ENCODE results near the gene VCAN.

GRCh38 chr5:83503662-83504061, 32.1 kb downstream of the VCAN start:
- TF ChIP-seq, protein P1, sequence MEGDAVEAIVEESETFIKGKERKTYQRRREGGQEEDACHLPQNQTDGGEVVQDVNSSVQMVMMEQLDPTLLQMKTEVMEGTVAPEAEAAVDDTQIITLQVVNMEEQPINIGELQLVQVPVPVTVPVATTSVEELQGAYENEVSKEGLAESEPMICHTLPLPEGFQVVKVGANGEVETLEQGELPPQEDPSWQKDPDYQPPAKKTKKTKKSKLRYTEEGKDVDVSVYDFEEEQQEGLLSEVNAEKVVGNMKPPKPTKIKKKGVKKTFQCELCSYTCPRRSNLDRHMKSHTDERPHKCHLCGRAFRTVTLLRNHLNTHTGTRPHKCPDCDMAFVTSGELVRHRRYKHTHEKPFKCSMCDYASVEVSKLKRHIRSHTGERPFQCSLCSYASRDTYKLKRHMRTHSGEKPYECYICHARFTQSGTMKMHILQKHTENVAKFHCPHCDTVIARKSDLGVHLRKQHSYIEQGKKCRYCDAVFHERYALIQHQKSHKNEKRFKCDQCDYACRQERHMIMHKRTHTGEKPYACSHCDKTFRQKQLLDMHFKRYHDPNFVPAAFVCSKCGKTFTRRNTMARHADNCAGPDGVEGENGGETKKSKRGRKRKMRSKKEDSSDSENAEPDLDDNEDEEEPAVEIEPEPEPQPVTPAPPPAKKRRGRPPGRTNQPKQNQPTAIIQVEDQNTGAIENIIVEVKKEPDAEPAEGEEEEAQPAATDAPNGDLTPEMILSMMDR (IDR thresholded peaks at IDR 0.05): no peak
- TF ChIP-seq POLR2A (IDR thresholded peaks at IDR 0.05) (no peak), POLR2AphosphoS5 (IDR thresholded peaks at IDR 0.05) (no peak)
